HFF-Myc (cell line): Measurements from ENCODE around the gene ARPC2.

Experiments
- DNase-seq: peaks from one replicate; pipeline ENCODE4 v3.0.0-alpha.2; 2011; ENCODE audit warnings: low read depth; ENCODE audit errors: extremely low read depth
- H3K4me3 ChIP-seq: replicated peaks from 2 replicates; pipeline ENCODE4 v1.5.1; 2011; ENCODE audit warnings: low read depth, mild to moderate bottlenecking, control low read depth, low read length
- TF ChIP-seq, protein P1 (sequence below): IDR thresholded peaks from 2 replicates; pipeline ENCODE4 v1.5.1; 2012; ENCODE audit warnings: mild to moderate bottlenecking, low read depth, low read length, control low read depth; ENCODE audit errors: missing control alignments

ARPC2 gene

DNA sequence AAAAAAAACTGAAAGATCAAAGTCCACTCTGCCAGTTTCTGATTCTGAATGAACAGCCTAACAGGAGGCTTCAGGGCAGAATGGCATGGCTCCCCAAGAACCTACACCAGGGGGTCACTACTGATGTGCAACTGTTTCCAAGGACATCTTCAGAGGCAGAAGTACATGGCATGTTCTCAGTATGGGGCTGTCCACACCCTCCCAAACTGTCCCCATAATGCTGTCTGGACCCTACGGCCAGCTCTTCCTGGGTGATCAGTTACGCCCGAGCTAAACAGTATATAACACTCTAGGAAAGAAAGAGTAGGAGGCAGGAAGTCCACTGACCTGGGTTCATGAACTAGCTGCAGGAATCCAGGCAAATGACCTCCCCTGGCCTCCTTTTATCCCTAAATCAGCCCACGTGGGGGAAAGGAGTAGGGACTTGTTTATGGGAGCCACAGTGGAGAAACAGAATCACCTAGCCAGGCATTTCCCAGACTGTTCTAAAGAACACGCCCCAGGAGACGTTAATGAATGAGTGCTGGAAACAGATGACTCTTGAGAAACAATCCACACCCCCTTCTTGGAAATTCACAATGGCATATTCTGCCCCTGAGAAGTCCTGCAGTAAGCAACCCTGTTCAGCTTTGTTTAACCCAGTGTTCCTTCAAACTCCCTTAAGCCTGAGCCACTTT is 72.8 kb downstream of the ARPC2 start:
- H3K4me3 ChIP-seq: peak overlapping the region; percentile 77
- TF ChIP-seq, protein P1, sequence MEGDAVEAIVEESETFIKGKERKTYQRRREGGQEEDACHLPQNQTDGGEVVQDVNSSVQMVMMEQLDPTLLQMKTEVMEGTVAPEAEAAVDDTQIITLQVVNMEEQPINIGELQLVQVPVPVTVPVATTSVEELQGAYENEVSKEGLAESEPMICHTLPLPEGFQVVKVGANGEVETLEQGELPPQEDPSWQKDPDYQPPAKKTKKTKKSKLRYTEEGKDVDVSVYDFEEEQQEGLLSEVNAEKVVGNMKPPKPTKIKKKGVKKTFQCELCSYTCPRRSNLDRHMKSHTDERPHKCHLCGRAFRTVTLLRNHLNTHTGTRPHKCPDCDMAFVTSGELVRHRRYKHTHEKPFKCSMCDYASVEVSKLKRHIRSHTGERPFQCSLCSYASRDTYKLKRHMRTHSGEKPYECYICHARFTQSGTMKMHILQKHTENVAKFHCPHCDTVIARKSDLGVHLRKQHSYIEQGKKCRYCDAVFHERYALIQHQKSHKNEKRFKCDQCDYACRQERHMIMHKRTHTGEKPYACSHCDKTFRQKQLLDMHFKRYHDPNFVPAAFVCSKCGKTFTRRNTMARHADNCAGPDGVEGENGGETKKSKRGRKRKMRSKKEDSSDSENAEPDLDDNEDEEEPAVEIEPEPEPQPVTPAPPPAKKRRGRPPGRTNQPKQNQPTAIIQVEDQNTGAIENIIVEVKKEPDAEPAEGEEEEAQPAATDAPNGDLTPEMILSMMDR: no peak
- DNase-seq: no peak

DNA sequence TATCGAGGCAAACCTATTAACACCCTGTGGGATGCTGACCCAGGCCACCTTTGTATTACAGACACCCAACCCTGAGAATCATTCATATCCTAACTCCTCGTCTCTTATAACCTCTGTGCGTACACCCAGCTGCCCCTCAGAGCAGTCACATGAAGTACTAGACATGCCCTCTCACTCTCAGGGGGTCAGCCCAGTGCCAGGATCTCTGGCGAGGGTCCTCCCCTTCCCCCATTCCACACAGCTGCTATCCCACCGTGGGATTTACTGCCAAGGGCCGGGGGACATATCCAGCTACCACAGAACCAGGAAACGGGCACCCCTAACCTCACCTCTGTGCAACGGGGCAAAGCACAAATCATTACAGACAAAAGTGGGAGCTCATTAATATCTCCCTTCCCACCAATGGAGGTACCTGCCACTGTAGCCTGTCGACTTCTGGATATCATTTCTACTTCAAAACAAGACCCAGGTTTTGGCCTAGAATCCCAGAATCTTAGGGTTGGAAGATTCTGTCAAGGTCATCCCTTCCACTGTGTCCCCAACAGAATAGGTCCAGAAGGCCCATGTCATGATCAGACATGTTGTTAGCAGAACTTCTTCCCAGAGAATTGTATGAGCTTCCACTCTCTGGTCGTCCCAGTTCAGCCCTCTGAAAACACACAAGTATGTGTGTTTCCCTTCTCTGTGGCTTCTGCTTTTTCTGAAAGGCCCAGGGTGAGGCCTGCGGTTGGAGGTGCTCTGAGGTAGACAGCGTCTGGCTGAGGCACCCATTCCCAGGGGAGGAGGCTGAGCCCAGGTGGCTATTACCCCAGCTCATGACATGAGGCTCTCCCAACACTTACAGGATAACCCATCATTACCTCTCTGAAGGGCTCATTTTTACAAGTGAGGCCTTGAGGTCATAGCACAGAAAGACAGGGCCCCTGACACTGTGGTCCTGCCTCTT is 73.6 kb downstream of the ARPC2 start:
- peak overlapping the region; percentile 77 for H3K4me3 ChIP-seq
- DNase-seq: no peak
- TF ChIP-seq, protein P1: no peak

DNA sequence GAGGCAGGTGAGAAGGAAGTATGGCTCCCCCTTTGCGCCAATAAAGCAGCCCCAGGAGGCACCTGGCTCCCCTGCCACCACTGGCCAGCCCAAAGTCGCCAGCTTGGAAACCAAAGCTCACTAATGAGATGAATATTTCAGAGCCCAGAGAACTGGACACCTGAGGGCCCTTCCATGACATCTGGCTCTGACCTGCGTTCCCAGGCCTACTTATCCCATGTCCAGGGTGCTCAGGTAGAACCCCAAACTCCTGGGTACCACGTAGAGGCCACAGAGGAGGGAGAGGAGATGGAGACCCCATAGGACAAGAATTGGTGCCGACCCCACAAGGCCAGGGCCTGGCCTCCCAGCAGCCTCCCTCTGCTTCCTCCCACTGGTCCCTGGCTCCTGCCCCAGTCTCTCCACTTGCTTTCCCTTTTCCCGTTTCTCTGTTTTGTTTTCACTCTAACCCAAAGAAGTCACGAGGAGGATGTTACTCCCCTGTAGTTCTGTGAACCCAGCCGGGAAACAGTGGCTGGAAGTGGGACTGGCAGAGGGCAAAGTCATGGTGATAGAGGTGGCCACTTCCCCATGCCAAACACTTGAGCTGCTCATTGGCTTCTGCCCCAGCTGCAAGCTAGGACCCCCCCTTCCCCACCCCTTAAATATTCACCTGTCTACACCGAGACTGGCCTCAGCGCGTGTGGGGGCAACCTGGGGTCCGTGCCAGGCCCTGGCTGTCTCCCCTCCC is 74.5 kb downstream of the ARPC2 start:
- no peak for DNase-seq
- TF ChIP-seq, protein P1: no peak
- peak overlapping the region; percentile 77 for H3K4me3 ChIP-seq

DNA sequence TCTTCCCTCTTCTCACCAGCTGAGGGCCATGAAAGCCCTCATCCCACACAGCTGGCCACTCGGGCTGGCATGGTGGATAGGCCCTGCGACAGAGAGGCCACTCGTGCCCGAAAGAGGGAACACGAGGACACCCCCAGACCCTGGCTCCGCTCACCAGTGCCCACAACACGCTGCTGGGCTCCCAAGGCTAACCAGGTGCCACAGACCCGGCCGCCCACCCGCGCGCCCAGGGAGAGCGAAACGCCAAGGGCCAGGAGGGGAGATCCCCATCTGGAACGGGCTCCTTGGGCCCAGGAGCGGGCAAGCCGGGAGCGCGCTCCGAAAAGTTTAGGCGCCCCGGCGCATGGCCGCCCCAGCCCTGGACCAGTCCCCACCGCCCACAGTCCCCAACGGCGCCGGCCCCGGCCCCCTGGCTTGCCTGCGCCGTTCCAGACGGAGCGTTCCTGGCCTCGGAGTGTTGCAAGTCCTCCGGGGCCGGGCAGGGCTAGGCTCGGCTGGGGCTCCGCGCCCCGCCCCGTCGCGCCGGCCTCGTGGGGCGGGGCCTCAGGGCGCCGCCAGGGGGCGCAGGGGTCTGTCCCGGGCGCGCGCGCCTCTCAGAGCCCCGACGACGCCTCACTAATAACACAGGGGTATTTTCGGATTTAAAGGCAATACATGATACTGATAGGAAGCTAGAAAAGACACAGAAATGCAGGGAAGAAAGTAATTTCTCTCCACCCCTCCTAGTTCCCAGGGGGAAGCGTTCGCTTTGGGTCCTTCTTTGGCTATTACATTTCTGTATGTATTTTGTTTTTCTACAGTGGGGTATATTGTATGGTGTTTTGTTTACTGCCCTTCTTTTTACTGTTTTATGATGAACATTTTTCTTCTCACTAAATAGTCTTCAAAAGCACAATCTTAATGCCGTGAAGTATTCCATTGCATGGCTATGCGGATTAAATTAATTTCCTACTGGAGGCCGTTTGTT is 75.3 kb downstream of the ARPC2 start, which contains the start of gene TMBIM1:
TSS of gene TMBIM1 (minus strand) at position 456 of the 967 bp plus-strand sequence. CDS start 10,362 bp downstream, outside the sequence.
- H3K4me3 ChIP-seq: peak within 1 kb of the TSS; percentile 77
- no peak for DNase-seq
- TF ChIP-seq, protein P1: peak; percentile 58

DNA sequence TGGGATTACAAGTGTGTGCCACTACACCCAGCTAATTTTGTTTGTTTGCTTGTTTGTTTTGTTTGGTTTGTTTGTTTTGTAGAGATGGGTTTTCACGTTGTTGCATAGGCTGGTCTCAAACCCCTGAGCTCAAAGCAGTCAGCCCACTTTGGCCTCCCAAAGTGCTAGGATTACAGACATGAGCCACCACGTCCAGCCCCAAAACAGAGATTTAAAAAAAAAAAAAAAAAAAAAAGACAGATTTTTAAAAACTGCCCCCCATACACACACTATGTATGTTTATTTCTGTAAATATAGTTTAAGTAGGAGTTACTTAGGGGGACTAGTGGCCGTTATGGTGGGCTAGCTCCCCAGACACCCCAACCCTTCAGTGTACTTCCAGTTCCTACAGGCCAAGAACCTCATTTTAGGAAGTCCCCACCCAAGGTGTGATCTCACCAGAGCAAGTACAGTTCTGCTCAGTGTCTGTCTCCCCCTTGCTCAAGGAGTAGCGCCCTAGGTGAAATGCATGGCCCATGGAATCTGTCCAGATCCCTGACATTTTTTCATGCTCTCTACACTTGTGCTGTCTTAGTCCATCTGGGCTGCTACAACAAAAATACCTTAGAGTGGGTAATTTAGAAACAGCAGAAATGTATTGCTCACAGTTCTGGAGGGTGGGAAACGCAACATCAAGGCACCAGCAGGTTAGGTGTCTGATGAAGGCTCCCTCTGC is 76.9 kb downstream of the ARPC2 start:
- TF ChIP-seq, protein P1: no peak
- DNase-seq: no peak
- H3K4me3 ChIP-seq: no peak overlapping the region
